NOMO-1 (cell line): Measurements from ENCODE around the gene KCP.
A peak's percentile ranks its signal among the peaks of the same experiment; 100 is the strongest.

Experiments
- DNase-seq, 2 experiments: peaks; one replicate each; lab custom pipeline; 2025; ENCODE audit not compliant: unreplicated experiment in 2 of 2; lab: John Stamatoyannopoulos, UW

Gene KCP

DNA sequence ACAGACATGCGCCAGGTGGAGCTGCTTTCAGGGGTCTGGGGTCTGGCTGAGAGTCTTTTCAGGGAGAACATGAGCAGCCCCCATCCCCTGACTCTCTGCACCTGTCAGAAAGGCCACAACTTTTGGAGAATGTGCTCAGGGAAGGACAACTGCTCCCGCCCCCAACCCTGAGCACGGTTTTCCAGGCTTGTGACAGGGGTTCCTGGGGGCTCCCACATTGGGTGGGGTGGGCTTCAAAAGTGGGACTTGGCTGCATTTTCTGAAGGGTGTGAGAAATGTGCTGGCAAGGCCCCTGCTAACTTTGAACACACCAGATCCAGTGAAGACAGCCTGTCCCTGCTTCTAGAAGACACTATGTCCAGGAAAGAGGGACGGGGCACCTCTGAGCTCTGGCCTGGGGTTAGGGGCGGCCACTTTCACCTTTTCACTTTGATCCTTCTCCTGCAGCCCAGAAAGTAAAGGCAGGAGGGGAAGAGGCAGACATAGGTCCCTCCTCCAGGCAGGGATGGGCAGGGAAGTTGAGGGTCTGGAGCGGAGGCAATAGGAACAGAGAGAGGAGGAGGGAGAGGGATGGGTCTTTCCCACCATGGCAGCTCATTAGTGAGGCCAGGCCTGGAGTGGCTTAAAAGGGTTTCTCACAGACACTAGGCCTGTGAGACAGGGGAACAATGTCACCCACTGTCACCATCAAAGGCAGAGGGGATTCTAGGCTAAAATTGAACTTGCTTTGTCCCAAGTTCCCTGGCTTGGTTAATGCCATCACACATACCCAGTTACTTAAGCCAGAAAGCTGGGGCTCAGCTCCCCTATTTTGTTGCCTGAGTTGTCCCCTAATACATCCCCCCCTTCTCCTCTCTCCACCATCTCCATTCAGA is 1.5 kb downstream of the KCP start:
- no peak for DNase-seq

DNA sequence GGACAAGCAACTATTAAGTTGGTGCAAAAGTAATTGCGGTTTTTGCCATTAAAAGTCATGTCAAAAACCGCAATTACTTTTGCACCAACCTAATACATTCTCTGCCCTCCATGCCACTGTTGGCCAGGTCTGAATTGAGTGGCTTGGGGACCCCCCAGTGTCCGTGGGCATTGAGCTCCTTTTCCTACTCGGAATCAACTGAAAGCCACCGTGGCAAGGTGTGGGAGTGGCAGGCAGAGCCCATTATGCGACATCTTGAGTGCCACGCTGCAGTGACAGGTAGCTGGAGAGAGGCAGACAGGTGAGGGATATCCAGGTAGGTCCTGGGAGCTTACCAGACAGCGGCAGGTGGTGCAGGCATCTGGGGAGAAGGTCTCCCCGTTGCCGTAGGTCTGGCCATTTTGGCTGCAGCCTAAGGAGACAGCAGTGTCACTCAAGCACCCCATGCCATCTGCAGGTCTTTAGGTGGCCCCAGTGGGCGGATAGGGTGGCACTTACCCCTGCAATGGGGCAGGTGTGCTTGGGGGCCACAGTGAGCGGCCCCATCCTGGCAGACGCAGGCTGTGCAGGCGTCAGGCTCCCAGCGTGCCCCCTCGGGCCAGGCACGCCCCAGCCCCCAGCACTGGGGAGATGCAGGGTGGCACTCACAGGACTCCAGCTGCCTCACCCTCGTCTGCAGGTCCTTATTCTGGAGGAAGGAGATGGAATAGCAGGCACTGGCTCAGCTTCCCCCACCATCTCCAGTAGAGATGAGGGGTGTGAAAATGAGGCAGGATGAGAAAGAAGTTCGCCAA is 3.5 kb downstream of the KCP start:
- DNase-seq, result no peak

GRCh38 chr7:128906001-128906765 is 4.3 kb downstream of the KCP start:
- DNase-seq, result no peak

DNA sequence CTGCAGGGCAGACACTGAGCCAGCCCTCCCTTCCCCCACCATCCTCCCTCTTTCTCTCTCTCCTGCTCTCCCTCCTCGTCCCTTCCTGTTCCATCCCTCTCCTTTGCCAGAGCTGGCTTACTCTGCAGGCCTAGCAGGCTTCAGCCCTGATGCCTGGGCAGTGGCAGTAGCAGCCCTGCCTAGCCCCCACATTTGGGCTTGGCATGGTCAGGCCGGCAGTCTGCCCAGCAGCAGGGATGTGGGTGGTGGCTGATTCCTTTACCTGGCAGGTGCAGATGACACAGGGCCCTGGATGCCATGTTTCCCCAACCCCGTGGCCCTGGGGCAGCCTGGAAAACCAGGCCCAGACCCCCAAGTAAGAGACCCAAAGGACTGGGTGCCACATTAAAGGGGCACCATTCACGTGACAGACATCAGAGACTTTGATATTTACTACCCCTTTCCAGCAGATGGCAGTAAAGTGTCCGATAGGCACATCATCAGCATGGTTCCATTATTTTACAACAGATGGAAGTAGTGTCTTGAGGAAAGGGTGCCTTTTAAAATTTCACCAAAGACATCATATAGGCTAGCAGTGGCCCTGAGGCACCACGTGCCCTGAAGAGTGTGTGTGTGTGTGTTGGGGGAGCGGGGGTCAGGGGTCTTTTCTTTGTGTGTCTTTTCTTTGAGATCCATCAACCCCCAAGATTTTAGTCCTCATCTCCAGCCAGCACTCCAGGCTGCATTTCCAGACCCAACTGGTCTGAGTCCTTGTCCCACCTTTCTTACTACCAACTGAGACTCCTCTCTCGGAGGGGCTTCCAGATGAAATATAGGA is 5.9 kb downstream of the KCP start:
- peak; percentile 4 to 52 for DNase-seq

DNA sequence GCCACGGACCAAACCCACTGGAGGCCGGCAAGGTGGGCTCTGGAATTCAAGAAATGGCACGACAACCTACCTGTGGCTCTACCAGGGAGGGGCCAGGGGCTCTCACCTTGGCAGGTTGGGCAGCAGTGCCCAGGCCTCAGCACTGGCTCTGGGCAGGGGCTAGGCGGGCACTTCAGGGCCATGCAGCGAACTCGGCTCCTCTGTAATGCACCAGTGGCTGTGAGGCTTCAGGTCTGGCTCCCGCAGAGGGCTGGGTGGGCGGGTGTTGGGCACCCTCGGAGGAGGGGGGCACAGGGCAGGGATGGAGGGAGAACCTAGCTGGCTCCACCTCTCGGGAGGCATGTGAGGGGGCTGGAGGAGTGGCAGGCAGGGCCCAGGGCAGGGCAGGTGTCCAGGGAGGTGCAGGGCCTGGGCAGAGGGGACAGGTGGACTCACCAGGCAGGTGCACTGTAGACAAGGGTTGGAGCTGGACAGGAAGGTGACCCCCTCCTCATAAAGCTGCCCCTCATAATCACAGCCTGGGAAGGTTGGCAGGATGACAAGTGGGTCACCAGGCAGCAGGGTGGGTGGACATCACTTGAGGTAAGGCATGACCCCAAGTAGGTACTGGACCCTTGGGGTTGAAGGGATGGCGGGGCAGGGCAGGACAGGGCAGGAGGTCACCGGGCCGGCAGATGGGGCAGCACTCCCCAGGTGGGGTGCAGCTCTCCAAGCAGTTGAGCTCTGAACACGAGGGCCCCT is 6.7 kb downstream of the KCP start:
- DNase-seq, result no peak

DNA sequence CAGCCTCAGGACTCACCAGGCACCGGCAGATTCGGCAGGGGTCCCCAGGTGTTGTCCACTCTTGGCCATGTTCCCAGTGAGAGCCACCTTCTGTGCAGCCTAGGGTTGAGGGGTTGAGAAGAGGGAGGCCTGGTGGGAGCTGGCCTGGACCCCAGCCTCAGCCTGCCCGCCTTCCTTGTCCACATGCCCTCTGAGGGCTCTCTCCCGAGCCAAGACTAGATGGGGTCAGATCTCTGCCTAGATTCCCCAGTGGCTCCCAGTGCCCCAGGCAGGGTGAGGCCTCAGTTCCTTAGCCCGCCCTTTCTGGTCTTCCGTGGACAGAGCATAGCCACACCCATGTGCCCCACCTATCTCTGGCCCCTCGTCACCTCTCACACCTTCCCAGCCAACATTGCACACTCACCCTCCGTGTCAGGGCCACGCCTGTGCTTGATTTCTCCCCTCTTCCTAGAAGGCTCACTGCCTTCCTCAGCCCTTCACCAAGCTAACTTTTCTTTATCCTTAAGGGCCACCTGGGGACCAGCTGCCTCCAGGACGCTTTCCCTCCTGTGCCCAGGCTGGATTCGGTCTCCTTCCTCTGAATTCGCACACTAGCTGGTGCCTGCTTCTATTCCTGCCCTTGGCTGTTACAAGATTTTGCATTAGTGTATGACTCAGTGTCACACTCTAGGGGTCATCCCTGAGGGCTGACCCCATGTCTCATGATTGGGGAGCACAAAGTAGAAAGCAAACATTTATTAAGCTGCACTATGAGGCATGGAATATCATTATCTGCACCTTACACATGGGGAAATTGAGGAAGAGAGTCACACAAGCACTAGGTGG is 7.5 kb downstream of the KCP start:
- no peak for DNase-seq

- no peak for DNase-seq
Measured at GRCh38 chr7:128900237-128900636, 10.3 kb downstream of the KCP start.

GRCh38 chr7:128899392-128899791 is 11.1 kb downstream of the KCP start:
- no peak for DNase-seq

DNA sequence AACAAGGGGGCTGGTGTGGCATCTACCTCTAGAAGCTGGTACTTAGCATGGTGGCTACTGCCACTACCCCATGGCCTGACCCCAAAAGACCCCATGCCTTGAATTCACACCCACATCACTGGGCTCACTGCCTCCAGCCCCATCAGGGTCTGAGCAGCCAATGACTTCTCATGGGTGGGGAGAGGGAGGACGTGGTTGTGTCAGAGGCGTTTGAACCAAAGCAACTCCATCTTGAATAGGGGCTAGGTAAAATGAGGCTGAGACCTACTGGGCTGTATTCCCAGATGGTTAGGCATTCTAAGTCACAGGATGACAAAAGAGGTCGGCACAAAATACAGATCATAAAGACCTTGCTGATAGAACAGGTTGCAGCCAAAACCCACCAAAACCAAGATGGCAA is 15.2 kb downstream of the KCP start:
- no peak for DNase-seq

DNA sequence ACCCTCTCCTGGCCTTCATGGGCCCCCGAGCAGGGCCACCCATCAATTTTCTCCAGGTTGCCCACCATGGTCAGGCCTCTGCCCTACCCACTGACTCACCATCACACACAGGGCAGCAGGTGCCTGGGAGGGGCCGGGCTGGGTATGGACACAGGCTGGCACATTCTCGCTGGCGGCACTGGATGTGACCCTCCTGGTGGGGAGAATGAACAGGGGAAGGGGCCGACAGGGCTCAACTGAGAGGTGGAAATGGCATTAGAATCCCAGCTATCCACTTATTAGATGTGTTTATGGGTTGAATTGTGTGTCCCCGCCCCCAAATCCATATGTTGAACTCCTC is 16.4 kb downstream of the KCP start:
- DNase-seq, result no peak

DNA sequence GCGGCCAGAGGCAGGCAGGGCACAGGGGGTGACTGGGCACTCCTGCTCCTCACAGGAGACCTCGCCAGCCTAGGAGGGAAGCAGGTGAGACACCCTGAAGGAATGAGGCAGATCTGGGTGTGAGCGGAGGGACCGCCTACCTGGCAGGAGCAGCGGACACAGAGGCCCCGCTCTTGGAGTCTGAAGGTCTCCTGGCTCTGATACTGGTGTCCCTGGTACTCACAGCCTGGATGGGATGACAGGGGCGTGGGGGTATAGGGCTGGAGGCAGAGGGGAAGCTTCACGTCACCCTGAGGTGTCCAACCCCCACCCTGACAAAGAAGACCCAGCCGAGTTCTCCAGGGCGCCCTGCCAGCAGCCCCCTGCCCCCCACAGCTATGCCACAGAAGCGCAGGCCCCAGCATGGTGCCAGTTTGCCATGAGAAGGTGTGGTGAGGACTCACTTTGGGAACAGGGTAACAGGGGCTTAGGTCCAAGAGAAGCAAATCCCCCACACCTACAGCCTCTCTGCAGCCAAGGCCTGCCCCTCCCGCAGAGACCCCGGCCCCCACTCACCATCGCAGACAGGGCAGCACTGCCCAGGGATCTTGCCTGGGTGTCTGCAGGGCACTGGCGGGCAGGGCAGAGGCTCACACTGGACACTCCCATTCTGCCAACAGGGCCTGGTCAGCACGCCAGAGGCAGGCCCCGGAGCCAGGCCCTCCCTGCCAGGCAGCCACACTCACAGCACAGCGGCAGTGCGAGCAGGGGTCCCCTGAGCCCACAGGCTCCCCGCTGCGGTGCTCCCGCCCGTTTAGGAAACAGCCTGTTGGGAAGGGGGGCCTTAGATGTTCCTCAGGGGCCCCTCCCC is 17.0 kb downstream of the KCP start:
- DNase-seq, result no peak

DNA sequence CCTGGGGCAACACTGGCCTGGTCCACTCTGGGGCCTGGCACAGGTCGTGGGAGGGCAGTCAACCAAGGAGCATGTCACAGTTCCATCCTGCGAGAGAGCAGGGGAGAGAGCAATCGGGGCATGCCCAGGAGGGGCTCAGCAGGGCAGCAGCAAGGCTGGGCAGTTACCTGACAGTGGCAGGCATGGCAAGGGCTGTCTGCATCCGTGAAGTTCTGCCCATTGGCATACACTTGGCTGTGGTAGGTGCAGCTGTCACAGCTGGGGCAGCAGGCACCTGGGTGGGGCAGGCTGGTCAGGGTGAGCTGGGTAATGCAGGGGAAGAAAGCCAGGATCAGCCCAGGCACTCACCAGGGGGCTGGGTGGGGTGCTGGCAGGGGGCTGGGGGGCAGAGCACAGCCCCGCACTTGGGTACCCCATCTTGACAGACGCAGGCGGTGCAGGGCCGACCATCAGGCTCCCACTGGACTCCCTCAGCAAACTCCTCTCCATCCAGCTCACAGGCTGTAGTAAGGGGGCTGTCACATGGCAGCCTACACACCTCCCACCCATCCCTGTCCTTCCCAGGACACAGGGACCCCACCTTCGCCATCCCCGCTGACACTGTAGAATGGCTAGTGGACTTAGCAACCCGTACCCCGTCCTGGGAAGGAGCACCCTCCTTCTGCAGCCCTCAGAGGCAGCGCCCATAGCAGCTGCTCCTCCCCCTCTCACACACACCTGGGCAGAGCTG is 17.8 kb downstream of the KCP start:
- no peak for DNase-seq

- no peak for DNase-seq
Measured at GRCh38 chr7:128891942-128892269, 18.6 kb downstream of the KCP start.

DNA sequence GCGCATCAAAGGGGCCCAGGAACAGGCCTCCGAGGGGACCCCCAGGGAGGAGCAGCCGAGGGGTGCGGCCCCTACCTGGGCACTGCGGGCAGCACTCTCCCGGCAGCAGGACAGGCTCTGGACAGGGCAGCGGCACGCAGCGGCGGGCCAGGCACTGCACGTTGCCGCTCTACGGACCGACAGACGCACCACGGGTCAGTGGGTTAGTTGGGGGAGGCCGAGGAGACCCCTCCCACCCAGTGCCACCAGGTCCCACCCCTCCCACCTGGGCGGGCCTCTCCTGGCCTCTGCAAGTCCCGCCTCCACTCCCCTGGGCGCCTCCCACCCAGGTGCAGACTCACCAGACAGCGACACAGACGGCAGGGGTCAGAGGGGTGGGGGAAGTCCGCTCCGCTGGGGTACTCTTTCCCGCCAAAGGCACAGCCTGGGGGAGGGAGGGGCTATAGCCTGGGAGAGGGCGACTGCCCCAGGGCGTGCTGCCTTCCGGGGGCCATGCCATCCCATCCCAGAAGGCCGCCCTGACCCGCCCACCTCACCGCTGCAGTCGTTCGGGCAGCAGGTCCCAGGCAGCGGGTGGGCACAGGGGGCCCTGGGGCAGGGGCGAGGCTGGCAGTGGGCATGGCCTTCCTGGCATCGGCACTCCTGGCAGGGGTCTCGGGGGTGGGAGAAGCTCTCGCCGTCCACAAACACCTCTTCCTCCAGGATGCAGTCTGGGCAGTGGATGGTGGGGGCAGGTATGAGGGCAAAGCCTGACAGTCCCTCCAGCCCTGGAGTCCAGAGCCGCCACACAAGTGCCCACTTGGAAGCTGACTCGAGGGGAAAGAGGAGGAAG is 19.2 kb downstream of the KCP start:
- DNase-seq, result no peak

DNA sequence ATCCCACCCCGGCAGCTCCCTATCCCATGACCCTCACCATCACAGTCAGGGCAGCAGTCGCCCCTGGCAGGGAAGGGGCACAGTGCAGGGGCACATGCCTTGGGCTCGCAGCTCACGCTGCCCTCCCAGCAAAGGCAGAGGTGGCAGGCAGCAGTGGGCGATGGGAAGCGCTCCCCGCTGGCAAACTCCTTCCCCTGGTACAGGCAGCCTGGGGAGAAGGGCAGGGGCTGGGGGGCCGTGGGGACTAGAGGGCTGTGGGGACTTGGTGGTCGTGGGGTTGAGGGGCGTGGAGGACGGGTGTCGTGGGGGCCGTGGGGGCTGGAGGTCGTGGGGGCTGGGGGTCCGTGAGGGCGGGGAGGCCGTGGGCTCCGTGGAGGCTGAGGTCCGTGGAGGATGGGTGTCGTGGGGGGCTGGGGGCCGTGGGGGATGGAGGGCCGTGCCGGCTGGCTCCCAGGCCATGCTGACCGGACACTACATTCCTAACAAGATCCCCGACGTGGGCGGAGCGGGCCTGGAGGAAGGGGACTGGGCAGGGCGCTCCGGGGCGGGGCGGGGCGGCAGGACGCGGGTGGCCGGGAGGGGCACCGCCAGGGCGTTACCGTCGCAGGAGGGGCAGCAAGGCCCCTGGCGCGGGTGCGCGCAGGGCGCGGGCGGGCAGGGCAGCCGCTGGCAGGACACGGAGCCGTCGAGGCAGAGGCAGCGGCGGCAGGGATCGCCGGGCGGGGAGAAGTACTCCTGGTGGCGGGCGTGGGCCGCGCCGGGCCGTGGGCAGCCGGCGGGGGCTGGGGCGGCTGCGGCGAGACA is 20.0 kb downstream of the KCP start:
- no peak for DNase-seq

DNA sequence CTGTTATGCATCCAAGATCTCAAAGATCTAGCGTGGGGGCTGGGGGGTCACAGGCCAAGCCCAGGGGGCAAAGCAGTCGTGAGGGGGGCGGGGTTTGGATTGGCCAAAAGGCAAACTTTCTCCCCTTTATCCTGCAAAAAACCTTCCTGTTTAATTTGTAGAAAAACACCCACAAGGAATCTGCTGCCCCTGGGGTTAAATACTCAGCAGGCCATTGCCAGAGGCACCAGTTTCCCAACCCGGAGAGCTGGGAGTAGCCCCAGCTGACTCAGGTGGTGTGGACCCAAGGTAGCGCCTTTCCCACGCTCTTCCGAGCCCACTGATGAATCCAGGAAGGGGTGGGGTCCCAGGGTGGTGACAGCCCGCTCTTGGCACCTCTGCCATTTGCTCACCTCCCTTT is 21.4 kb downstream of the KCP start:
- DNase-seq, result no peak
